Hepatocyte (in vitro differentiated cells): Measurements from ENCODE around the gene PDIA6. TPM values are rescaled to one million over a fixed set of nuclear protein-coding genes. Genes with fewer than 3 reads are reported as not detected.

Experiments
- DNase-seq: peaks from one replicate; pipeline ENCODE4 v3.0.0-alpha.2; 2016; ENCODE audit warnings: low spot score
- H2AFZ ChIP-seq: fragments of 200-600 bp; sonication (generic); 2 replicates; pipeline ENCODE4 v1.6.0; 2016; ENCODE audit warnings: antibody characterized with exemption, mild to moderate bottlenecking
- H3K27ac ChIP-seq: fragments of 200-600 bp; sonication (generic); 2 replicates; pipeline ENCODE4 v1.5.1; 2016; ENCODE audit warnings: mild to moderate bottlenecking
- H3K27me3 ChIP-seq: fragments of 200-600 bp; sonication (generic); 2 replicates; pipeline ENCODE4 v1.6.1; 2016
- H3K36me3 ChIP-seq: fragments of 200-600 bp; sonication (generic); replicated peaks from 2 replicates; pipeline ENCODE4 v1.5.1; 2016; ENCODE audit warnings: low read depth; ENCODE audit not compliant: insufficient read depth
- H3K4me1 ChIP-seq: fragments of 200-600 bp; sonication (generic); 2 replicates; pipeline ENCODE4 v1.5.1; 2016; ENCODE audit warnings: mild to moderate bottlenecking, moderate library complexity; ENCODE audit not compliant: insufficient read depth
- H3K4me2 ChIP-seq: fragments of 200-600 bp; sonication (generic); 2 replicates; pipeline ENCODE4 v1.6.0; 2016
- H3K4me3 ChIP-seq: fragments of 200-600 bp; sonication (generic); 2 replicates; pipeline ENCODE4 v1.5.1; 2016; ENCODE audit warnings: mild to moderate bottlenecking
- H3K79me2 ChIP-seq: fragments of 200-600 bp; sonication (generic); 2 replicates; pipeline ENCODE4 v1.6.0; 2017; ENCODE audit warnings: mild to moderate bottlenecking
- H3K9me2 ChIP-seq: fragments of 200-600 bp; sonication (generic); replicated peaks from 2 replicates; pipeline ENCODE4 v1.6.0; 2017; ENCODE audit warnings: mild to moderate bottlenecking; ENCODE audit not compliant: insufficient read depth
- H3K9me3 ChIP-seq: fragments of 200-600 bp; sonication (generic); 2 replicates; pipeline ENCODE4 v1.5.1; 2016; ENCODE audit warnings: low read depth, mild to moderate bottlenecking
- H4K20me1 ChIP-seq: fragments of 200-600 bp; sonication (generic); 2 replicates; pipeline ENCODE4 v1.6.0; 2016; ENCODE audit warnings: mild to moderate bottlenecking; ENCODE audit not compliant: insufficient read depth, poor library complexity, severe bottlenecking
- CTCF ChIP-seq: fragments of 200-600 bp; sonication (generic); IDR thresholded peaks from 2 replicates; pipeline ENCODE4 v1.5.1; 2016; ENCODE audit warnings: antibody characterized with exemption, mild to moderate bottlenecking; ENCODE audit not compliant: poor library complexity
- EZH2 ChIP-seq: fragments of 200-600 bp; sonication (generic); IDR thresholded peaks from 2 replicates; pipeline ENCODE4 v1.6.1; 2016; ENCODE audit warnings: antibody characterized with exemption, mild to moderate bottlenecking, borderline replicate concordance
- EZH2phosphoT487 ChIP-seq: fragments of 200-600 bp; sonication (generic); IDR thresholded peaks from one replicate; pipeline ENCODE4 v1.6.1; 2018; ENCODE audit warnings: antibody characterized with exemption, mild to moderate bottlenecking, low read depth, moderate library complexity; ENCODE audit not compliant: unreplicated experiment, severe bottlenecking
- WGBS: methylation state at CpG from one replicate; pipeline ENCODE4 v1.1.6; 2016; ENCODE audit warnings: low lambda C conversion rate; ENCODE audit errors: missing lambda C conversion rate; 5-methylcytosine and 5-hydroxymethylcytosine counted together
- polyA plus RNA-seq: library from polyadenylated mRNA; unstranded; fragments of >200 nt; fragmentation: Nextera tagmentation; extraction: Ambion mirVana; gene quantifications from 2 replicates; pipeline ENCODE4 v1.2.1, GENCODE V29; 2016
- total RNA-seq: library from RNA; depleted of rRNA; stranded (reverse); fragments of >200 nt; gene quantifications from 2 replicates; pipeline ENCODE4 v1.2.3, GENCODE V29; 2014

PDIA6 gene
- total and polyA plus RNA-seq, 2 experiments from 2014 or later, result 507 to 715 TPM

- Histone ChIP-seq H3K4me1 (no peaks in the 10 kb centered on the region), H3K27ac (no peak overlapping the region), H3K79me2 (no peaks in the 10 kb centered on the region), H3K36me3 (no peaks in the 10 kb centered on the region), H3K27me3 (no peaks in the 10 kb centered on the region), H4K20me1 (no peaks in the 10 kb centered on the region), H2AFZ (no peak overlapping the region), H3K4me3 (no peak overlapping the region), H3K9me2 (no peaks in the 10 kb centered on the region), H3K9me3 (no peaks in the 10 kb centered on the region), H3K4me2 (no peak overlapping the region)
- WGBS, result 89% methylated on average over 6 of the region's 6 CpGs
- no peak for TF ChIP-seq CTCF
- TF ChIP-seq EZH2phosphoT487, result no peak
- TF ChIP-seq EZH2, result no peak
- DNase-seq, result no peak
These were observed 62.0 kb downstream of the PDIA6 start for GRCh38 chr2:10750610-10751009.

GRCh38 chr2:10742666-10743065, 69.9 kb downstream of the PDIA6 start:
- Histone ChIP-seq H3K27me3 (no peaks in the 10 kb centered on the region), H3K9me3 (no peaks in the 10 kb centered on the region), H3K4me3 (no peak overlapping the region), H3K36me3 (no peaks in the 10 kb centered on the region), H4K20me1 (no peaks in the 10 kb centered on the region), H3K79me2 (no peaks in the 10 kb centered on the region), H3K9me2 (no peaks in the 10 kb centered on the region), H2AFZ (no peak overlapping the region), H3K4me2 (no peak overlapping the region), H3K4me1 (no peaks in the 10 kb centered on the region), H3K27ac (no peak overlapping the region)
- TF ChIP-seq EZH2phosphoT487 (no peak), EZH2 (no peak), CTCF (no peak)
- WGBS, result 89% methylated on average over 11 of the region's 11 CpGs
- DNase-seq, result no peak

- Histone ChIP-seq H3K4me1 (no peaks in the 10 kb centered on the region), H3K4me2 (no peak overlapping the region), H3K27ac (no peak overlapping the region), H4K20me1 (no peaks in the 10 kb centered on the region), H3K9me2 (no peaks in the 10 kb centered on the region), H2AFZ (no peak overlapping the region), H3K79me2 (no peaks in the 10 kb centered on the region), H3K36me3 (no peaks in the 10 kb centered on the region), H3K27me3 (no peaks in the 10 kb centered on the region), H3K9me3 (no peaks in the 10 kb centered on the region), H3K4me3 (no peak overlapping the region)
- DNase-seq, result no peak
- TF ChIP-seq EZH2, result no peak
- TF ChIP-seq EZH2phosphoT487, result no peak
- no peak for TF ChIP-seq CTCF
- WGBS, result 69% methylated on average over 2 of the region's 2 CpGs
These were observed 71.4 kb downstream of the PDIA6 start for GRCh38 chr2:10741139-10741538.

DNA sequence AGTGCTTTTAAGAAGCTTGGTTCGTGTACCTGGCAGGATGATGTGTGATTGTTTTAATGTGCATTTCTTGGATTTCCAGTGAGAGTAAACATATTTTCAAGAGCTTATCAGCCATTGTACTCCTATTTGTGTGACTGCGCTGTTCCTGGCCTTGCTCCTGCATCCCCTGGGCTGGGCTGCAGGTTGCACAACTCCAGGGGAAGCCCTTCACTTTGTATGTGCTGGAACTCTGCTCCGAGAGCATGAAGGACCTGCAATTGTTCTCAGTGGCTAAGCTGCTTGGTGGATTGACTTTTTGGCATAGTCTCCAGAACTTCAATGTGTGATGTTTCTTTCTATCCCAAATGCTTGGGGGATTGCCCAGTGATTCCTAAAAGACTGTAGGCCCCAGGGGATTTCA, 72.4 kb downstream of the PDIA6 start:
- Histone ChIP-seq H3K9me2 (no peaks in the 10 kb centered on the region), H3K9me3 (no peaks in the 10 kb centered on the region), H4K20me1 (no peaks in the 10 kb centered on the region), H3K79me2 (no peaks in the 10 kb centered on the region), H3K4me3 (no peak overlapping the region), H3K36me3 (no peaks in the 10 kb centered on the region), H3K4me2 (no peak overlapping the region), H3K27me3 (no peaks in the 10 kb centered on the region), H3K4me1 (no peaks in the 10 kb centered on the region), H3K27ac (no peak overlapping the region), H2AFZ (no peak overlapping the region)
- WGBS, result 79% methylated on average over 3 of the region's 3 CpGs
- no peak for DNase-seq
- no peak for TF ChIP-seq EZH2
- no peak for TF ChIP-seq CTCF
- no peak for TF ChIP-seq EZH2phosphoT487
